HG03064 (cell line): ENCODE results near the gene SLC27A5.
"Not testable (repeated sequence)": the region's sequence is repeated elsewhere in the genome, so short reads cannot be mapped to it uniquely, and the experiment has no call there.

Experiments used
- ATAC-seq: cut with Tn5 transposase; IDR thresholded peaks from one replicate; pipeline ENCODE4 v1.9.1; 2021; ENCODE audit warnings: low read depth; ENCODE audit not compliant: unreplicated experiment

The SLC27A5 gene

DNA sequence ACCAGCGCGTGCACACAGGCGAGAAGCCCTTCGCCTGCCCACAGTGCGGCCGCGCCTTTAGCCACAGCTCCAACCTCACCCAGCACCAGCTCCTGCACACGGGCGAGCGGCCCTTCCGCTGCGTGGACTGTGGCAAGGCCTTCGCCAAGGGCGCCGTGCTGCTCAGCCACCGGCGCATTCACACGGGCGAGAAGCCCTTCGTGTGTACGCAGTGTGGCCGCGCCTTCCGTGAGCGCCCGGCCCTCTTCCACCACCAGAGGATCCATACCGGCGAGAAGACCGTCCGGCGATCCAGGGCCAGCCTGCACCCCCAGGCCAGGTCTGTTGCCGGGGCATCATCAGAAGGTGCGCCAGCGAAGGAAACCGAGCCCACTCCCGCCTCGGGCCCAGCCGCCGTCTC lies 40.1 kb downstream of the SLC27A5 start:
- no peak for ATAC-seq

DNA sequence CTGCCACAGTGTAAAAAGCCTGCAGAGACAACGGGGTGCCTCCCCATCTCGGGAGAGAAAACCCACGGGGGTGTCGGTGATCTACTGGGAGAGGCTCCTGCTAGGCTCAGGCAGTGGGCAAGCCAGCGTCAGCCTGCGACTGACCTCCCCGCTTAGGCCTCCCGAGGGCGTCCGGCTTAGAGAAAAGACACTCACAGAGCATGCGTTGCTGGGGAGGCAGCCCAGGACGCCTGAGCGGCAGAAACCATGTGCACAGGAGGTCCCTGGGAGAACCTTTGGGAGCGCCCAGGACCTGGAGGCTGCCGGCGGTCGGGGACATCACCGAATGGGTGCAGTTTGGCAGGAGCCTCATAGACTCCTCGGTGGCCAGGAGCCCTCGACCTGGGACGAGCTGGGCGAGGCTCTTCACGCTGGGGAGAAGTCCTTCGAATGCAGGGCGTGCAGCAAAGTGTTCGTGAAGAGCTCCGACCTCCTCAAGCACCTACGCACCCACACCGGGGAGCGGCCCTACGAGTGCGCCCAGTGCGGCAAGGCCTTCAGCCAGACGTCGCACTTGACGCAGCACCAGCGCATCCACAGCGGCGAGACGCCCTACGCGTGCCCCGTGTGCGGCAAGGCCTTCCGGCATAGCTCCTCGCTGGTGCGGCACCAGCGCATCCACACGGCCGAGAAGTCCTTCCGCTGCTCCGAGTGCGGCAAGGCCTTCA lies 40.8 kb downstream of the SLC27A5 start:
- ATAC-seq: not testable (repeated sequence)

DNA sequence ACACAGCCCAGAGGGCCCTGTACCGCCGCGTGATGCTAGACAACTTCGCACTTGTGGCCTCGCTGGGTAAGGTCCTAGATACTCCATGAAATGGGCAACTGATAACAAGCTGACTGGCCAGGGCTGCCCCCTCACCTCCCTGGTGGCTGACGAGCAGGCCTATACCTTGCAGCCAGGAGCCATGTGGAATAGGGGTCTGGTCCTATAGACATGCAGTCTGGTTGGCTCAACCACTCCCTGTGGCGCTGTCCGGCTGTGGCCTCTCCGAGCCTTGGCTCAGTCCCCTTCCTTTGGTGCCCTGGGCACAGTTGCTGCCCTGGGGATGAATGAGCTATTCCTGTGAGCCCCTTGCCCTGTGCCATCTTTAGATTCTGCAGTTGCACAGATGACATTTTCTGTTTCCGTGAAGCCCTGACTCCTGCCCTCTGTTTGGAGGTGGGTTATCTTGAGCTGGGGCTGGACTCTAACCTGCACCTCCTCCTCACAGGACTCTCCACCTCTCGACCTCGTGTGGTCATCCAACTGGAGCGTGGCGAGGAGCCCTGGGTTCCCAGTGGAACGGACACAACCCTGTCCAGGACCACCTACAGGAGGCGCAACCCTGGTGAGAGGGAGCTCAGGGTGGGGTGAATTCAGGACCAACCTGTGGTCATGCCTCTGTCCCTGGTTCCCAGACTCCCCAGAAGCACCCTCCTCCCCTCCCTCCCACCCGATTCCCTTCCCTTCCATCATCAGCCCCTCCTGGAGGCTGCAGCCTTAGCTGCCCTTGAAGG lies 42.4 kb downstream of the SLC27A5 start:
- no peak for ATAC-seq

DNA sequence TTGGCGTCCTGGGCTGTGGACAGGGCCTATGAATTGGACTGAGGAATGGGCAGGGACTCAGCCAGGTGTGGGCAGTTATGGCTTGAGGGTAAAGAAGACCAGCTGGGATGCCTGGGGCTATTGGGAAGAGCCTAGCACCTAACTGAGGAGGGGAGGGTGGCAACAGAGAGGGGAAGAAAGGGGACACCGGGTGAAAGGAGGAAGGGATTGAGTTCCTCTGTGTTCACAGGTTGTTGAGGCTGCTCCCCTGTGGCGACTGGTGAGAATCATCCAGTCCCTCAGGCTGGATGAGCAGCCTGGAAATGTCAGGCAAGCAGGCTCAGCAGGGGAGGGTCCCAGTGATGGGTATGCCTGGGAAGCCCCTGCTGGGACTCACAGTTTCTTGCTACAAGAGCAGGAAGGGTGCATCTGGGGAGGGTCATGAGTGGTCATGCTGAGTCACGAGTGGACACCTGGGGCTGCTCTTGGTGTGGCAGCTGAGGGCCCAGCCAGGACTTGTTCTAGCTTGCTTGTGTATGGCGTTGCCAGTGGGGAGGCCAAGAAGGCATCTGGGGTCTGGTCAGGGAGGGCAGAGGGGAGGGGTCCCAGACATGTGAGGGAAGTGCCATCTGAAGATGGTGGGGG lies 43.5 kb downstream of the SLC27A5 start:
- no peak for ATAC-seq

DNA sequence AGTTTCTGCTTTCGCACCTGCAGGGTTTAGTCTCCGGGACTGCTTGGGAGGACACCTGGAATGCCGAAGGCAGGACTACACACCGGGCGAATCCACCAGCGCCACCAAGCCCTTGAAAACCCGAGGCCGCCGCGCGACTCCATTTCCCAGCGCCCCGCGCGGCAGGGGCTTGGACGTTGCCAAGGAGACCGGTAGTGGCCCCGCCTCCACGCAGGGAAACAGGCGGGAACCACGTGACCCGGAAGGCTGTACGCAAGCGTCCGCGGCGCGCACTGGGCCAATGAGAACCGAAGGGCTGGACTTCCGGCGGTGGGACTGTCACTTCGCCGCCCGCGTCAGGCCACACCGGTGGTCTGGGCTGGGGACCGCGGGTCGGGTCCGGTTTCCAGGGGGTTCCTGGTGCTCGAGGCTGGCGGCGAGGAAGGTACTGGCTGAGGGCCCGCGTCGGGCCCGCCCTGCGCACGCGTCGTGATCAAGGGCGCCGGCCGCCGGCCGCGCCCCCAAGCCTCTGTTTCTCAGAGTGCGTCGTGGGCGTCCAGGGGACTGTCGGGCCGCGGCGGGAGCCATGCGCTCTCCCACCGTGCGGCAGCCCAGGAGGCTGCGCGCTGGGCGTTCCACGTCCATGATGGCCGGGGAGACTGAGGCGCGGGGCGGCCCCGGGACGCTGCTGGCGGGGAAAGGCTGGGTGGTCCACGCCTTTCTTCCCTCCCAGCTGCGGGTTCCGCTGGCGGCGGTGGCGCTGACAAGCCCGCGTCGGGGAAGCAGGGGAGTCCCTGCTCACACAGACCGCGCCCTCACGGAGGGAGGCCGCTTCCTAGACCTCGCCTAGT lies 44.8 kb downstream of the SLC27A5 start, which contains the start of gene ZNF324:
Gene ZNF324 (plus strand): TSS at position 321 of the 830 bp plus-strand sequence. CDS start 2,106 bp downstream, outside the sequence.
- peak; percentile 72 for ATAC-seq

DNA sequence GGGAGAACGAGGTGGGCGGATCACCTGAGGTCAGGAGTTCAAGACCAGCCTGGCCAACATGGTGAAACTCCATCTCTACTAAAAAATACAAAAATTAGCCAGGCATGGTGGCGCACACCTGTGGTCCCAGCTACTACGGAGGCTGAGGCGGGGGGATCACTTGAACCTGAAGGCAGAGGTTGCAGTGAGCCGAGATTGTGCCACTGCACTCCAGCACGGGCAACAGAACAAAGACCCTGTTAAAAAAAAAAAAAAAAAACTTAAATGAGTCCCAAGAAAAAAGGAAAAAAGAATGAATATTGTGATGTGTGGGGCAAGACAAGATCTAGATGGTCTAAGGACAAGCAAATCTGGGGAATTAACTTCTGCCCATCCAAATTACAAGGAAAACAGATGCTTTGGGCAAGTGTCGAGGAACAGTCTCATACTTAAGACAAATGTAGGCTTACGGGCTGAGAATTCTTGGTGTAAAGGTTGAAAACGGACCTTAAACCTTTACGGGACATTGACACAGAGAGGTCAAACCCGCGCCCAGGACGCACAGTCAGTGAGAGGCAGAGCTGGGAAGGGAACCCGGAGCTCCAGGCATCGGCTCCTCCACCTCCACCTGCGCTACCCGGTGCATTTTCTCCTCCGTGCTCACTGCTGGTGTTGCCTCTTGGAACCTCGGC lies 45.6 kb downstream of the SLC27A5 start:
- ATAC-seq: no peak

DNA sequence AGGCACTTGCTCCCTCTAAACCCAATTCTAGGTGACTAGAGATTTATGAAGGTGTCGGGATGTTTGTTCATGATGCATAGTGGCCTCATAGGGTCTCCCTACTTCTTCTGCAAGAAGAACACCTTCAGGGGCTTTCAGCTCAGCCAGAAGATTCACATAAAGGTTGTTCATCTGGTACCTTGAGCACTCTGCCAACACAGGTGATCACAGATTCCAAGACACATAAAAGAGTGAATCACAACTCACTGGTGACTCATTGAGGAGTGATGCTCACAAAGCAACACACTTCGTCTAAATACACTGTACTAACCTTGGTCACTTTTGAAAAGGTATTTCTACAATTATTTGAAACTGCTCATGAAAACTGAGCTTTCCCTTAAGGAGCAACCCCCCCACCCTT lies 51.8 kb downstream of the SLC27A5 start:
- ATAC-seq: no peak

DNA sequence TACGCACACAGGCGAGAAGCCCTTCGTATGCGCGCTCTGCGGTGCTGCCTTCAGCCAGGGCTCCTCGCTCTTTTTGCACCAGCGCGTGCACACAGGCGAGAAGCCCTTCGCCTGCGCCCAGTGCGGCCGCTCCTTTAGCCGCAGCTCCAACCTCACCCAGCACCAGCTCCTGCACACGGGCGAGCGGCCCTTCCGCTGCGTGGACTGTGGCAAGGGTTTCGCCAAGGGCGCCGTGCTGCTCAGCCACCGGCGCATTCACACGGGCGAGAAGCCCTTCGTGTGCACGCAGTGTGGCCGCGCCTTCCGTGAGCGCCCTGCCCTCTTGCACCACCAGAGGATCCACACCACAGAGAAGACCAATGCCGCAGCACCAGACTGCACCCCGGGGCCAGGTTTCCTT lies 55.7 kb downstream of the SLC27A5 start:
- ATAC-seq: no peak

DNA sequence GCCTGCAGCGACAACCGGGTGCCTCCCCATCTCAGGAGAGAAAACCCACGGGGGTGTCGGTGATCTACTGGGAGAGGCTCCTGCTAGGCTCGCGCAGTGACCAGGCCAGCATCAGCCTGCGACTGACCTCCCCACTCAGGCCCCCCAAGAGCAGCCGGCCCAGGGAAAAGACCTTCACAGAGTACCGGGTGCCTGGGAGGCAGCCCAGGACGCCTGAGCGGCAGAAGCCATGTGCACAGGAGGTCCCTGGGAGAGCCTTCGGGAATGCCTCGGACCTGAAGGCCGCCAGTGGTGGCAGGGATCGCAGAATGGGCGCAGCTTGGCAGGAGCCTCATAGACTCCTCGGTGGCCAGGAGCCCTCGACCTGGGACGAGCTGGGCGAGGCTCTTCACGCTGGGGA lies 56.5 kb downstream of the SLC27A5 start:
- ATAC-seq: no peak

DNA sequence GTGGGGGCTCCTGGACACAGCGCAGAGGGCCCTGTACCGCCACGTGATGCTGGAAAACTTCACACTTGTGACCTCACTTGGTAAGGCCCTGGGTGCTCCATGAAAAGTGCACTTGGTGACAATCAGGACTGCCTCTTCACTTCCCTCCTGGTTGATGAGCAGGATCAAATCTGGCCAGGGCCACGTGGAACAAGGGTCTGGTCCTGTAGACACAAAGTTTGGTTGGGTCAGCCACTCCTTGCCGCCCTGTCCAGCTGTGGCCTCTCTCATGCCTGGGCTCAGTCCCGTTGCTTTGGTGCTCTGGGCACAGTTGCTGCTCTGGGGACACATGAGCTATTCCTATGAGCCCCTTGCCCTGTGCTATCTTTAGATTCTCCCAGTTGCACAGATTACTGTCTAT lies 58.0 kb downstream of the SLC27A5 start:
- no peak for ATAC-seq

DNA sequence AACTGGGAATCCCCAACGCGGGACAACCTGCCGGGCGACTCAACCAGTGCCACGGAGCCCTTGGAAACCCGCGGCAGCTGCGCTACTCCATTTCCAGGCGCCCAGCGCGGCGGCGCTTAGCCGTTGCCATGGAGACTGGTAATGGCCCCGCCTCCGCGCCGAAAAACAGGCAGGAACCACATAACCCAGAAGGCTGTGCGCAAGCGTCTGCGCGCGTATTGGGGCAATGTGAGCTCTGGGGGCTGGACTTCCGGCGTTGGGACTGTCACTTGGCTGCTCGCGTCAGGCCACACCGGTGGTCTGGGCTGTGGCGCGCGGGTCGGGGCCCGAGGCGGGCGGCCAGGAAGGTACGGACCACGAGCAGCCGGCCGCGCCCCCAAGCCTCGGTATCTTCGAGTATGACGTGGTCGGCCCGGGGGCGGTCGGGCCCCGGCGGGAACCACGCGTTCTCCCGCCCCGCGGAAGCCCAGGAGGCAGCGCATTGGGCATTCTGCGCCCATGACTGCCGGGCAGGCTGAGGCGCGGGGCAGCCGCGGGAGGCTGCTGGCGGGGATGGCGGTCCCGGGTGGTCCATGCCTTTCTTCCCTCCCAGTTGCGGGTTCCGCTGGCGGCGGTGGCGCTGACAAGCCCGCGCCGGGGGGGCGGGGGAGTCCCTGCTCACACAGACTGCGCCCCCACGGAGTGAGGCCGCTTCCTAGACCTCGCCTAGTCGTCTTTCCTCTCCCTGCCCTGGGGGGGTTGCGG lies 60.3 kb downstream of the SLC27A5 start, which contains the start of gene ZNF324B:
Gene ZNF324B (plus strand): TSS at position 265 of the 744 bp plus-strand sequence. CDS start 2,080 bp downstream, outside the sequence.
- peak; percentile 92 for ATAC-seq

DNA sequence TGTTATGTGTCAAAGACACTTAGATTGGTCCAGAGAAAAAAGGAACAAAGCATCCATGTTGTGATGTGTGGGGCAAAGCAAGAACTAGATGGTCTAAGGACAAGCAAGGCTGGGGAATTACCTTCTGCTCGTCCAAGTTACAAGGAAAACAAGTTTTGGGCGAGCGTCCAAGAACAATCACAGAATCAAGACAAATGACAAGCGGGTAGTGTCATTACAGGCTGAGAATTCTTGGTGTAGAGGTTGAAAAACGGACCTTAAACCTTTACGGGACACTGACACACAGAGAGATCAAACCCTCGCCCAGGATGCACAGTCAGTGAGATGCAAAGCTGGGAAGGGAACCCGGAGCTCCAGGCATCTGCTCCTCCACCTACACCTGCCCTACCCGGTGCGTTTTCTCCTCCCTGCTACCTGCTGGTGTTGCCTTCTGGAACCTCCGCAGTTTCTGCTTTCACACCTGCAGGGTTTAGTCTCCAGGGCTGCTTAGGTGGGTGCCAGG lies 60.9 kb downstream of the SLC27A5 start:
- ATAC-seq: peak; percentile 22

DNA sequence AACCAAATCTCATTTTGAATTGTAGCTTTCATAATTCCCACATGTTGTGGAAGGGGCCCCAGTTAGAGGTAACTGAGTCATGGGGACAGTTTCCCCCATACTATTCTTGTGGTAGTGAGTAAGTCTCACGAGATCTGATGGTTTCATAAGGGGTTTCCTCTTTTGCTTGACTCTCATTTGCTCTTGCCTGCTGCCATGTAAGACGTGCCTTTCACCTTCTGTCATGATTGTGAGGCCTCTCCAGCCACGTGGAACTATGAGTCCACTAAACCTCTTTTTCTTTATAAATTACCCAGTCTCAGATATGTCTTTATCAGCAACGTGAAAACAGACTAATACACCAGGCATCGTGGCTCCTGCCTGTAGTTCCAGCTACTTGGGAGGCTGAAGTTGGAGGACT lies 61.8 kb downstream of the SLC27A5 start:
- not testable (repeated sequence) for ATAC-seq

DNA sequence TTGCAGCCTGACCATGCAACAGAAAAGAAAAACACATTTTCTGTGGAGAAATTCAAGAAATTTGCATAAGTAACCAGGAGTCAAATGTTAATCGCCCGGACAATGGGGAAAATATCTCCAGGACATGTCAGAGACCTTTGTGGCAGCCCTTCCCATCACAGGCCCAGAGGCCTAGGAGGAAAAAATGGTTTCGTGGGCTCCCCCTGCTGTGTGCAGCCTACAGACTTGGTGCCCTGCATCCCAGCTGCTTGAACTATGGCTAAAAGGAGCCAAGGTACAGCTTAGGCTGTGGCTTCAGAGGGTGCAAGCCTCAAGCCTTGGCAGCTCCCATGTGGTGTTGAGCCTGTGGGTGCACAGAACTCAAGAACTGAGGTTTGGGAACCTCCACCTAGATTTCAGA lies 62.9 kb downstream of the SLC27A5 start:
- not testable (repeated sequence) for ATAC-seq
